Astrocyte (in vitro differentiated cells and primary cell): ENCODE data around the gene ABCA3. TPM values are rescaled to one million over a fixed set of nuclear protein-coding genes. Genes with fewer than 3 reads are reported as not detected.

ENCODE experiments used
- DNase-seq: peaks from one replicate; pipeline ENCODE4 v3.0.0-alpha.2; 2010; ENCODE audit warnings: low read depth
- FAIRE-seq: peaks from 2 replicates; lab custom pipeline; 2011; peaks lifted over from hg19 to GRCh38; lab: Jason Lieb, UNC
- H2AFZ ChIP-seq: 2 replicates; pipeline ENCODE4 v1.6.0; 2012; ENCODE audit warnings: low read depth, low read length, inconsistent platforms
- H3K27ac ChIP-seq: 2 replicates; pipeline ENCODE4 v1.5.1; 2011; ENCODE audit warnings: low read depth, low read length, inconsistent platforms
- H3K27me3 ChIP-seq: 2 replicates; pipeline ENCODE4 v1.6.0; 2011; ENCODE audit warnings: low read length, inconsistent platforms; ENCODE audit not compliant: insufficient read depth
- H3K36me3 ChIP-seq: 2 replicates; pipeline ENCODE4 v1.5.1; 2011; ENCODE audit warnings: low read length, inconsistent platforms; ENCODE audit not compliant: insufficient read depth
- H3K4me1 ChIP-seq: 2 replicates; pipeline ENCODE4 v1.5.1; 2011; ENCODE audit warnings: low read length, inconsistent platforms; ENCODE audit not compliant: insufficient read depth
- H3K4me2 ChIP-seq: 2 replicates; pipeline ENCODE4 v1.6.0; 2012; ENCODE audit warnings: low read length, inconsistent platforms
- H3K4me3 ChIP-seq: 2 replicates; pipeline ENCODE4 v1.5.1; 2011; ENCODE audit warnings: low read depth, mild to moderate bottlenecking, low read length, inconsistent platforms; ENCODE audit not compliant: insufficient read depth
- H3K79me2 ChIP-seq: 2 replicates; pipeline ENCODE4 v1.6.0; 2012; ENCODE audit warnings: mild to moderate bottlenecking, low read length, inconsistent platforms; ENCODE audit not compliant: insufficient read depth
- H3K9ac ChIP-seq: 2 replicates; pipeline ENCODE4 v1.6.0; 2012; ENCODE audit warnings: mild to moderate bottlenecking, low read length, inconsistent platforms
- H3K9me3 ChIP-seq: 2 replicates; pipeline ENCODE4 v1.5.1; 2012; ENCODE audit warnings: low read depth, mild to moderate bottlenecking, low read length, inconsistent platforms; ENCODE audit not compliant: insufficient read depth
- H4K20me1 ChIP-seq: 2 replicates; pipeline ENCODE4 v1.6.0; 2012; ENCODE audit warnings: low read length, inconsistent platforms; ENCODE audit not compliant: insufficient read depth
- H3K27ac Mint-ChIP-seq: one replicate; pipeline ENCODE4 v1.8.0; 2021; ENCODE audit warnings: mild to moderate bottlenecking, mixed read lengths; ENCODE audit not compliant: unreplicated experiment
- H3K27me3 Mint-ChIP-seq: one replicate; pipeline ENCODE4 v1.8.0; 2021; ENCODE audit warnings: low read depth, mixed read lengths; ENCODE audit not compliant: unreplicated experiment
- H3K36me3 Mint-ChIP-seq: one replicate; pipeline ENCODE4 v1.8.0; 2021; ENCODE audit warnings: low read depth, mixed read lengths; ENCODE audit not compliant: unreplicated experiment
- H3K4me1 Mint-ChIP-seq: one replicate; pipeline ENCODE4 v1.8.0; 2021; ENCODE audit warnings: low read depth, mixed read lengths; ENCODE audit not compliant: unreplicated experiment
- H3K4me3 Mint-ChIP-seq: one replicate; pipeline ENCODE4 v1.8.0; 2021; ENCODE audit warnings: mild to moderate bottlenecking, moderate library complexity, mixed read lengths; ENCODE audit not compliant: unreplicated experiment
- H3K9me3 Mint-ChIP-seq: one replicate; pipeline ENCODE4 v1.8.0; 2021; ENCODE audit warnings: mild to moderate bottlenecking, mixed read lengths; ENCODE audit not compliant: unreplicated experiment
- CTCF ChIP-seq: IDR thresholded peaks from 2 replicates; pipeline ENCODE4 v1.5.1; 2011; ENCODE audit warnings: low read depth, mild to moderate bottlenecking, inconsistent platforms, low read length, moderate library complexity; ENCODE audit not compliant: insufficient read depth
- EZH2 ChIP-seq: IDR thresholded peaks from 2 replicates; pipeline ENCODE4 v1.6.1; 2012; ENCODE audit warnings: mild to moderate bottlenecking, low read length, inconsistent platforms; ENCODE audit not compliant: insufficient read depth
- total RNA-seq: library from RNA; stranded (reverse); gene quantifications from 2 replicates; pipeline ENCODE4 v1.2.1, GENCODE V29; 2021

Gene ABCA3
- total RNA-seq, 1 donor from 2014 or later = 4.8 TPM

GRCh38 chr16:2319606-2320005 lies 20.9 kb downstream of the ABCA3 start:
- DNase-seq (no peak), FAIRE-seq (no peak)
- Histone ChIP-seq H2AFZ (no peak overlapping the region), H3K9ac (no peak overlapping the region), H3K4me1 (no peaks in the 10 kb centered on the region), H3K27ac (no peak overlapping the region), H3K9me3 (no peaks in the 10 kb centered on the region), H3K36me3 (no peaks in the 10 kb centered on the region), H3K27me3 (no peaks in the 10 kb centered on the region), H3K4me3 (no peak overlapping the region), H4K20me1 (no peaks in the 10 kb centered on the region), H3K79me2 (no peaks in the 10 kb centered on the region), H3K4me2 (no peak overlapping the region)
- no peaks in the 10 kb centered on the region for H3K9me3 Mint-ChIP-seq
- no peaks in the 10 kb centered on the region for H3K4me1 Mint-ChIP-seq
- peaks cover 7% of the 10 kb centered on the region for H3K36me3 Mint-ChIP-seq
- no peak for TF ChIP-seq EZH2
- TF ChIP-seq CTCF = no peak
- no peak overlapping the region for H3K27ac Mint-ChIP-seq
- H3K4me3 Mint-ChIP-seq = no peak overlapping the region
- H3K27me3 Mint-ChIP-seq = peaks cover 19% of the 10 kb centered on the region

GRCh38 chr16:2317231-2318020 lies 23.1 kb downstream of the ABCA3 start:
- no peaks in the 10 kb centered on the region for H4K20me1 ChIP-seq
- FAIRE-seq = no peak
- TF ChIP-seq EZH2 (no peak), CTCF (no peak)

More at GRCh38 chr16:2317231-2318020, 23.1 kb downstream of the ABCA3 start:
- Mint-ChIP-seq H3K4me1 (no peaks in the 10 kb centered on the region), H3K27me3 (peaks cover 12% of the 10 kb centered on the region), H3K4me3 (no peak overlapping the region), H3K9me3 (no peaks in the 10 kb centered on the region), H3K36me3 (peaks cover 4% of the 10 kb centered on the region), H3K27ac (no peak overlapping the region)
- no peak for DNase-seq
- Histone ChIP-seq H2AFZ (no peak overlapping the region), H3K79me2 (no peaks in the 10 kb centered on the region), H3K9me3 (no peaks in the 10 kb centered on the region), H3K27me3 (no peaks in the 10 kb centered on the region), H3K36me3 (no peaks in the 10 kb centered on the region), H3K4me1 (no peaks in the 10 kb centered on the region), H3K27ac (no peak overlapping the region), H3K4me2 (no peak overlapping the region), H3K9ac (no peak overlapping the region), H3K4me3 (no peak overlapping the region)
